ENCODE measurements around the gene CPM. TPM values are rescaled to one million over a fixed set of nuclear protein-coding genes. Genes with fewer than 3 reads are reported as not detected.

Gene CPM
- total RNA-seq, 2 experiments from 2014 or later = 0.27 to 0.87 TPM

- Mint-ChIP-seq H3K27me3 (no peaks in the 10 kb centered on the region), H3K36me3 (ENCODE audit: low read depth) (peaks cover 57% of the 10 kb centered on the region), H3K27ac (no peak overlapping the region), H3K4me3 (no peak overlapping the region), H3K9me3 (no peaks in the 10 kb centered on the region), H3K4me1 (peaks cover 15% of the 10 kb centered on the region)
- POLR2A ChIA-PET = no interaction called here
- CTCF ChIA-PET = no interaction called here
- DNase-seq = no peak
Observed at GRCh38 chr12:68835333-68835908, 97.5 kb downstream of the CPM start.

- no peak overlapping the region for H3K4me3 Mint-ChIP-seq
Observed at GRCh38 chr12:68833508-68833907, 99.5 kb downstream of the CPM start.

GRCh38 chr12:68832504-68832867 lies 100.5 kb downstream of the CPM start:
- ChIA-PET CTCF (interaction anchor here (1.0 kb wide), 1 partner anchor 16 kb away, joined by 3 read pairs; no protein-coding TSS in a partner anchor), POLR2A (no interaction called here)
- no peaks in the 10 kb centered on the region for H3K9me3 Mint-ChIP-seq
- no peaks in the 10 kb centered on the region for H3K27me3 Mint-ChIP-seq
- H3K27ac Mint-ChIP-seq = no peak overlapping the region
- DNase-seq = no peak
- H3K36me3 Mint-ChIP-seq (ENCODE audit: low read depth) = peaks cover 52% of the 10 kb centered on the region
- no peak overlapping the region for H3K4me3 Mint-ChIP-seq
- H3K4me1 Mint-ChIP-seq = peaks cover 14% of the 10 kb centered on the region

More at GRCh38 chr12:68833508-68833907, 99.5 kb downstream of the CPM start:
- ChIA-PET POLR2A (no interaction called here), CTCF (interaction anchor here (1.4 to 2.3 kb wide), 2 partner anchors 10 to 20 kb away, joined by 4 to 7 read pairs; no protein-coding TSS in a partner anchor)
- Mint-ChIP-seq H3K4me1 (peaks cover 20% of the 10 kb centered on the region), H3K36me3 (ENCODE audit: low read depth) (peaks cover 58% of the 10 kb centered on the region), H3K27ac (no peak overlapping the region), H3K27me3 (no peaks in the 10 kb centered on the region), H3K9me3 (no peaks in the 10 kb centered on the region)
- DNase-seq = no peak

GRCh38 chr12:68831751-68832503 lies 101.0 kb downstream of the CPM start:
- peaks cover 58% of the 10 kb centered on the region for H3K36me3 Mint-ChIP-seq (ENCODE audit: low read depth)

GRCh38 chr12:68831272-68831671 lies 101.7 kb downstream of the CPM start:
- POLR2A ChIA-PET = no interaction called here
- Mint-ChIP-seq H3K27ac (no peak overlapping the region), H3K4me3 (no peak overlapping the region), H3K9me3 (no peaks in the 10 kb centered on the region), H3K4me1 (peaks cover 17% of the 10 kb centered on the region), H3K27me3 (no peaks in the 10 kb centered on the region), H3K36me3 (ENCODE audit: low read depth) (peaks cover 55% of the 10 kb centered on the region)
- CTCF ChIA-PET = interaction anchor here (1.0 to 2.9 kb wide), 7 partner anchors 9 to 40 kb away, joined by 3 to 24 read pairs (median 9); partner anchors contain the start of gene MDM2
- no peak for DNase-seq

More at GRCh38 chr12:68831751-68832503, 101.0 kb downstream of the CPM start:
- no peak overlapping the region for H3K4me3 Mint-ChIP-seq
- ChIA-PET POLR2A (no interaction called here), CTCF (interaction anchor here (1.0 to 2.9 kb wide), 4 partner anchors 10 to 41 kb away, joined by 3 to 24 read pairs (median 6); no protein-coding TSS in a partner anchor)
- H3K9me3 Mint-ChIP-seq = no peaks in the 10 kb centered on the region
- DNase-seq = no peak
- no peak overlapping the region for H3K27ac Mint-ChIP-seq
- H3K4me1 Mint-ChIP-seq = peaks cover 19% of the 10 kb centered on the region
- no peaks in the 10 kb centered on the region for H3K27me3 Mint-ChIP-seq

- Mint-ChIP-seq H3K36me3 (ENCODE audit: low read depth) (peaks cover 61% of the 10 kb centered on the region), H3K9me3 (no peaks in the 10 kb centered on the region), H3K4me1 (peaks cover 17% of the 10 kb centered on the region), H3K27me3 (no peaks in the 10 kb centered on the region), H3K27ac (no peak overlapping the region), H3K4me3 (no peak overlapping the region)
- POLR2A ChIA-PET = interaction anchor here (0.8 kb wide), 1 partner anchor 11 kb away, joined by 4 read pairs; no protein-coding TSS in a partner anchor
- CTCF ChIA-PET = interaction anchor here (0.6 to 1.5 kb wide), 5 partner anchors 8 to 25 kb away, joined by 3 to 7 read pairs (median 4); no protein-coding TSS in a partner anchor
- no peak for DNase-seq
Observed at GRCh38 chr12:68828672-68829068, 104.3 kb downstream of the CPM start.

GRCh38 chr12:68827895-68828671 lies 104.9 kb downstream of the CPM start:
- Mint-ChIP-seq H3K9me3 (no peaks in the 10 kb centered on the region), H3K27me3 (no peaks in the 10 kb centered on the region), H3K4me3 (no peak overlapping the region), H3K36me3 (ENCODE audit: low read depth) (peaks cover 64% of the 10 kb centered on the region), H3K4me1 (peaks cover 21% of the 10 kb centered on the region), H3K27ac (no peak overlapping the region)
- ChIA-PET POLR2A (interaction anchor here (0.5 to 0.8 kb wide), 2 partner anchors 10 to 136 kb away, joined by 3 to 4 read pairs; no protein-coding TSS in a partner anchor), CTCF (interaction anchor here (0.6 to 1.5 kb wide), 5 partner anchors 8 to 25 kb away, joined by 3 to 7 read pairs (median 4); no protein-coding TSS in a partner anchor)
- DNase-seq = no peak

- H3K36me3 Mint-ChIP-seq (ENCODE audit: low read depth) = peaks cover 58% of the 10 kb centered on the region
- no peaks in the 10 kb centered on the region for H3K27me3 Mint-ChIP-seq
- H3K4me1 Mint-ChIP-seq = peaks cover 30% of the 10 kb centered on the region
- DNase-seq = no peak
- ChIA-PET POLR2A (interaction anchor here (1.1 kb wide), 1 partner anchor 10 kb away, joined by 3 read pairs; no protein-coding TSS in a partner anchor), CTCF (interaction anchor here (1.5 kb wide), 1 partner anchor 9 kb away, joined by 3 read pairs; no protein-coding TSS in a partner anchor)
- H3K4me3 Mint-ChIP-seq = no peak overlapping the region
- no peak overlapping the region for H3K27ac Mint-ChIP-seq
- no peaks in the 10 kb centered on the region for H3K9me3 Mint-ChIP-seq
Observed at GRCh38 chr12:68825569-68826217, 107.3 kb downstream of the CPM start.

GRCh38 chr12:68824597-68825250 lies 108.2 kb downstream of the CPM start:
- Mint-ChIP-seq H3K36me3 (ENCODE audit: low read depth) (peaks cover 58% of the 10 kb centered on the region), H3K4me3 (no peak overlapping the region), H3K9me3 (no peaks in the 10 kb centered on the region), H3K4me1 (peaks cover 33% of the 10 kb centered on the region), H3K27me3 (no peaks in the 10 kb centered on the region), H3K27ac (no peak overlapping the region)
- ChIA-PET CTCF (interaction anchor here (1.5 kb wide), 1 partner anchor 8 kb away, joined by 3 read pairs; no protein-coding TSS in a partner anchor), POLR2A (interaction anchor here (1.1 kb wide), 1 partner anchor 9 kb away, joined by 3 read pairs; no protein-coding TSS in a partner anchor)
- DNase-seq = no peak

GRCh38 chr12:68824131-68824530 lies 108.8 kb downstream of the CPM start:
- H3K4me1 Mint-ChIP-seq = peaks cover 37% of the 10 kb centered on the region
- peaks cover 60% of the 10 kb centered on the region for H3K36me3 Mint-ChIP-seq (ENCODE audit: low read depth)
- ChIA-PET POLR2A (no interaction called here), CTCF (interaction anchor here (1.3 kb wide), 2 partner anchors 11 to 16 kb away, joined by 5 read pairs; partner anchors contain the start of gene MDM2)
- no peaks in the 10 kb centered on the region for H3K27me3 Mint-ChIP-seq
- DNase-seq = no peak
- H3K4me3 Mint-ChIP-seq = no peak overlapping the region
- H3K9me3 Mint-ChIP-seq = no peaks in the 10 kb centered on the region
- no peak overlapping the region for H3K27ac Mint-ChIP-seq

GRCh38 chr12:68823696-68824095 lies 109.3 kb downstream of the CPM start:
- H3K27ac Mint-ChIP-seq = no peak overlapping the region
- peaks cover 40% of the 10 kb centered on the region for H3K4me1 Mint-ChIP-seq
- H3K36me3 Mint-ChIP-seq (ENCODE audit: low read depth) = peaks cover 62% of the 10 kb centered on the region
- H3K27me3 Mint-ChIP-seq = no peaks in the 10 kb centered on the region
- H3K9me3 Mint-ChIP-seq = no peaks in the 10 kb centered on the region
- POLR2A ChIA-PET = no interaction called here
- CTCF ChIA-PET = interaction anchor here (0.6 to 1.3 kb wide), 3 partner anchors 10 to 140 kb away, joined by 3 to 5 read pairs (median 5); partner anchors contain the start of gene MDM2
- H3K4me3 Mint-ChIP-seq = no peak overlapping the region
- DNase-seq = no peak

Measured in activated CD4-positive, alpha-beta T cell treated with anti-CD3 and anti-CD28 coated beads, Interleukin-2, amount 10 ng/mL, durations not matched to agents 7 days and 5 days (primary cell).